ENCODE data around the gene PI4KA.
"Not testable (repeated sequence)": the region's sequence is repeated elsewhere in the genome, so short reads cannot be mapped to it uniquely, and the experiment has no call there.

PI4KA gene

GRCh38 chr22:20662524-20663036 lies 196.0 kb downstream of the PI4KA start:
- not testable (repeated sequence) for DNase-seq

GRCh38 chr22:20661473-20661872 lies 197.1 kb downstream of the PI4KA start:
- DNase-seq, result no peak

- DNase-seq, result no peak
These were observed 198.1 kb downstream of the PI4KA start for GRCh38 chr22:20660441-20661054.

- DNase-seq, result no peak
These were observed 198.7 kb downstream of the PI4KA start for GRCh38 chr22:20659920-20660319.

- no peak for DNase-seq
These were observed 199.4 kb downstream of the PI4KA start for GRCh38 chr22:20659258-20659657.

GRCh38 chr22:20658433-20659222 lies 200.0 kb downstream of the PI4KA start:
- DNase-seq, result no peak

- no peak for DNase-seq
These were observed 200.6 kb downstream of the PI4KA start for GRCh38 chr22:20657963-20658362.

Measured in NCI-H2029 (cell line).